Measurements from ENCODE around the gene AADACL4.

Gene AADACL4

DNA sequence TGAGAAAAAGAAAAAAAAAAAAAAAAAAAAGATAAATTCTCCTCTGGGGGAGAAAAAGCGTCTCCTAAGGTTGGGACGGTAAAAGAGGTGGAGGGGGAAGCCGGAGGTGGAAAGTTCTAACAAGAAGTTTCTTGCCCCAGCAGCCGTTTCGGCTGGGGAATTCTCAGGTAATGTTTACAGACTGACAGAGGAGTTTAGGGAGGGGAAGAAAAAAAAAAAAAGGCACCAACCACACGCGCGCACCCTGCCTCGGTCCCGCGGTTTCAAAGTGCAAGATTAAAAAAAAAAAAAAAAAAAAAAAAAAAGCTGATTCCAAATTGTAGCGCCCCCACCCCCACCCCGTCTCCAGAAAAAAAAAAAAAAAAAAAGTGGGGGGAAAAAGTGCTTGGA, 26.4 kb upstream of the AADACL4 start:
- ATAC-seq (ENCODE audit: low read depth) = no peak
- Histone ChIP-seq H3K9me3 (ENCODE audit: severe bottlenecking) (no peaks in the 10 kb centered on the region), H3K27ac (ENCODE audit: poor library complexity, severe bottlenecking) (peak overlapping the region; percentile 94), H3K27me3 (ENCODE audit: insufficient read depth, poor library complexity, severe bottlenecking) (no peaks in the 10 kb centered on the region), H3K4me1 (ENCODE audit: insufficient read depth, poor library complexity, severe bottlenecking) (peaks cover 13% of the 10 kb centered on the region), H3K36me3 (ENCODE audit: low read depth) (no peaks in the 10 kb centered on the region), H3K4me3 (ENCODE audit: severe bottlenecking) (peak overlapping the region; percentile 53)
- TF ChIP-seq, protein P1, sequence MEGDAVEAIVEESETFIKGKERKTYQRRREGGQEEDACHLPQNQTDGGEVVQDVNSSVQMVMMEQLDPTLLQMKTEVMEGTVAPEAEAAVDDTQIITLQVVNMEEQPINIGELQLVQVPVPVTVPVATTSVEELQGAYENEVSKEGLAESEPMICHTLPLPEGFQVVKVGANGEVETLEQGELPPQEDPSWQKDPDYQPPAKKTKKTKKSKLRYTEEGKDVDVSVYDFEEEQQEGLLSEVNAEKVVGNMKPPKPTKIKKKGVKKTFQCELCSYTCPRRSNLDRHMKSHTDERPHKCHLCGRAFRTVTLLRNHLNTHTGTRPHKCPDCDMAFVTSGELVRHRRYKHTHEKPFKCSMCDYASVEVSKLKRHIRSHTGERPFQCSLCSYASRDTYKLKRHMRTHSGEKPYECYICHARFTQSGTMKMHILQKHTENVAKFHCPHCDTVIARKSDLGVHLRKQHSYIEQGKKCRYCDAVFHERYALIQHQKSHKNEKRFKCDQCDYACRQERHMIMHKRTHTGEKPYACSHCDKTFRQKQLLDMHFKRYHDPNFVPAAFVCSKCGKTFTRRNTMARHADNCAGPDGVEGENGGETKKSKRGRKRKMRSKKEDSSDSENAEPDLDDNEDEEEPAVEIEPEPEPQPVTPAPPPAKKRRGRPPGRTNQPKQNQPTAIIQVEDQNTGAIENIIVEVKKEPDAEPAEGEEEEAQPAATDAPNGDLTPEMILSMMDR (IDR thresholded peaks at IDR 0.05; ENCODE audit: poor library complexity, severe bottlenecking) = no peak
- DNase-seq (ENCODE audit: low spot score) = no peak

DNA sequence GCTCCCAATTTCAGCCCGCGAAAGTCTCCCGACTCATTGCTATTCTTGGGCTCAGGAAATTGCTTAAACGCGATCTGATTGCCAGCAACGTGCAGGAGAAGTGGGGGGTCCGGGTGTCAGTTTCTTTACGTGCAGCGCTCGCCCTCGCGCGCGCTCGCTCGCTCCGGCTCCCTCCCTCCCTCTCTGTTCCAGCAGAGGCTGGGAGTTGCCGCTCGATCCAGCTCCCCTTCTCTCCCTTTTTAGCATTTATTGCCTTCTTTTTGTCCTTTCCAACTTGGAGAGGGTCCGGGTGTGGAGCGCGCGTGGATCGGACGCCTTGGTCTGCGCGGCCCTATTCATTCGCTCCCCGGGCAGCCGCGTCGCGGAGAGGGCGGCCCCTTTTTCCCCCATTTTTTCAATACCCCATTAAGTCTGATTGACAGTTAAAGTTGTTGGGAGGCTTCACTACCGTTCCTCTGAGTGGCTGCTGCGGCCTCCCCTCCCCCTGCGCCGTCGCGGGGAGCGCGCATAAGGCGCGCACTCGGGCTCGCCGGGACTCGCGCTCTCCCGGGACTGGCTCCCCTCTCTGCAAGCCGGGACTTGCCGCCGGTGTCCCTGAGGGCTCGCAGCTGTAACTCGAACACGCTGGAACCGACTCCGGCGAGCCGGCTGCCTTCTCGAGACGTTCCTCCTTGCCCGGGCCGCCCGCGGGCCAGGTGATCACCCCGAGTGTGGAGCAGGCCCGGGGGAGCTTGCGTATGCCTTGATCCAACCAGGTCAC, 25.8 kb upstream of the AADACL4 start, which contains the start of gene DHRS3:
TSS of gene DHRS3 (minus strand) at position 310 of the 760 bp plus-strand sequence. CDS start 862 bp downstream, outside the sequence.
- H3K36me3 ChIP-seq (ENCODE audit: low read depth) = no peaks in the 10 kb centered on the region
- ATAC-seq (ENCODE audit: low read depth) (peak; percentile 45), DNase-seq (ENCODE audit: low spot score) (peak; percentile 95)
- H3K9me3 ChIP-seq (ENCODE audit: severe bottlenecking) = no peaks in the 10 kb centered on the region
- H3K4me1 ChIP-seq (ENCODE audit: insufficient read depth, poor library complexity, severe bottlenecking) = peaks cover 13% of the 10 kb centered on the region
- H3K4me3 ChIP-seq (ENCODE audit: severe bottlenecking) = peak within 1 kb of the TSS; percentile 53
- H3K27me3 ChIP-seq (ENCODE audit: insufficient read depth, poor library complexity, severe bottlenecking) = no peaks in the 10 kb centered on the region
- H3K27ac ChIP-seq (ENCODE audit: poor library complexity, severe bottlenecking) = peak within 1 kb of the TSS; percentile 94
- TF ChIP-seq, protein P1 (IDR thresholded peaks at IDR 0.05; ENCODE audit: poor library complexity, severe bottlenecking) = no peak

DNA sequence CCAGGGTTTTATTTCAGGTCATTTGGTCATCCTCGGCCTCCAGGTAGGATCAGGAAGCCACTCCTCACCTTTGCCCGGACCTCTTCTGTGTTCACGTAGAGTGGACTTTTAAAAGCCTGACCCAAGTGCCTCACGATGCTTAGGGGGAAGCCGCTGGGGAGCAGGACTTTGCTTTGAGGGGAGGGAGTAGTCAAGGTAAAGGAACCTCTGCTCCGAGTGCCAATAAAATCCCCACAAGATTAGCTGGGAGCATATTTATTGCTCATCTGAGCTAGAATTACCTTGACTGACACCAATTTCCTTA, 25.3 kb upstream of the AADACL4 start:
- Histone ChIP-seq H3K4me3 (ENCODE audit: severe bottlenecking) (peak overlapping the region; percentile 53), H3K27ac (ENCODE audit: poor library complexity, severe bottlenecking) (peak overlapping the region; percentile 94), H3K36me3 (ENCODE audit: low read depth) (no peaks in the 10 kb centered on the region), H3K27me3 (ENCODE audit: insufficient read depth, poor library complexity, severe bottlenecking) (no peaks in the 10 kb centered on the region), H3K4me1 (ENCODE audit: insufficient read depth, poor library complexity, severe bottlenecking) (peaks cover 13% of the 10 kb centered on the region), H3K9me3 (ENCODE audit: severe bottlenecking) (no peaks in the 10 kb centered on the region)
- DNase-seq (ENCODE audit: low spot score) (no peak), ATAC-seq (ENCODE audit: low read depth) (no peak; the same call in 2 of the 3 replicates)
- TF ChIP-seq, protein P1 (IDR thresholded peaks at IDR 0.05; ENCODE audit: poor library complexity, severe bottlenecking) = no peak

DNA sequence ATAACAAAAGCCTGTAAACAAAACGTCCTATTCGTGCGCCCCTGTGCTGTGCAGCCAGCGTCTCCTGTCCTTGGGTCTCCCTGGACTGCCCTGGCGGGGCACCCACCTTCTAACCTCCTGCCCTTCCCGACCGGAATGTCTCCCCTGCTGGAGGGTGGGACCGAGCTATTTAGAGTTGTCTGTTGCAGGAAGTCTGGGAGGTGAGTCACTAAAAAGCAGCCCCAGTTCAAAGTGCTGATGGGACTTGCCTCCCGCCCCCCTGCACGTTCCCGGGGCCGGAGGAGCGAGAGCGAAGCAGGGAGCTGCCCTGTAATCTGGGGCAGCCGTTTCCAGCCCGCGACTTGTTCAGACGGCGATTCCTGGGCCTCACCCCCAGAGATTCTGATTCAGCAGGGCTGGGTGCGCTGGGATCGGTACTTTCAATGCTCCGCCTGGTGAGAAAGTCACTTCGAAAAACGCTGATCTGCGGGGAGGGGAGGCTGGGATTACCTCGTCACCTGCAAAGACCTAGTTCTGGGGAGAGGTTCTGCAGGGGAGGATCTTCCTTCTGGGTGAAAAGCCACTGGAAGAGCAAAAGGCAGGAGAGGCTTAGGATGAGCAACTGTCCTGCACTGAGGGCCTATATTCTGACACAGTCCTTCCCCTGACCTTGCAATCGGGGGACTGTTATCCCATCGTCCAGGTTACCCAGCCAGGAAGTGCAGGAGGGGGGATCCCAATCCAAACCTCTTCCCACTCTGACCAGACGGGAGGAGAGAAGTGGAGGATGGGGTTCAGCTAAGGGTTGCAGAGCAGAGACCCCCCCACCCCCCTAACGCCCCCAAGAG, 24.7 kb upstream of the AADACL4 start:
- TF ChIP-seq, protein P1 (IDR thresholded peaks at IDR 0.05; ENCODE audit: poor library complexity, severe bottlenecking) = no peak
- no peaks in the 10 kb centered on the region for H3K9me3 ChIP-seq (ENCODE audit: severe bottlenecking)
- peak overlapping the region; percentile 94 for H3K27ac ChIP-seq (ENCODE audit: poor library complexity, severe bottlenecking)
- H3K36me3 ChIP-seq (ENCODE audit: low read depth) = no peaks in the 10 kb centered on the region
- DNase-seq (ENCODE audit: low spot score) (peak; percentile 95), ATAC-seq (ENCODE audit: low read depth) (peak; percentile 57)
- no peaks in the 10 kb centered on the region for H3K27me3 ChIP-seq (ENCODE audit: insufficient read depth, poor library complexity, severe bottlenecking)
- peak overlapping the region; percentile 53 for H3K4me3 ChIP-seq (ENCODE audit: severe bottlenecking)
- H3K4me1 ChIP-seq (ENCODE audit: insufficient read depth, poor library complexity, severe bottlenecking) = peaks cover 13% of the 10 kb centered on the region

Data from RWPE2 (cell line).